IMR-90 (cell line): Measurements from ENCODE around the gene ESRRG. TPM values are rescaled to one million over a fixed set of nuclear protein-coding genes. Genes with fewer than 3 reads are reported as not detected.

Experiments used
- ATAC-seq: fragments of 200-7000 bp; cut with Tn5 transposase; 2 replicates; pipeline ENCODE4 v1.9.1; 2020; ENCODE audit warnings: low read depth, mild to moderate bottlenecking, moderate library complexity
- BruUV-seq: library from RNA; stranded (reverse); fragments of 400-500 nt; replicated peaks from 2 replicates; lab custom pipeline; 2021; lab: Mats Ljungman, UMichigan
- CTCF ChIA-PET: fragments of 300-600 bp; formaldehyde crosslinking; extraction: SDS; loops from one replicate; lab custom pipeline; 2021; ENCODE audit warnings: antibody characterized with exemption; lab: Yijun Ruan, JAX
- POLR2A ChIA-PET: fragments of 300-600 bp; sonication (Branson Sonifier 250); formaldehyde crosslinking; loops from one replicate; lab custom pipeline; 2022; ENCODE audit warnings: antibody characterized with exemption; ENCODE audit not compliant: unreplicated experiment; lab: Charles Lee
- DNase-seq: peaks from one replicate; pipeline ENCODE4 v3.0.0; 2013
- H2AFZ ChIP-seq: replicated peaks from 2 replicates; pipeline ENCODE3; 2013; ENCODE audit warnings: low read length, mild to moderate bottlenecking; ENCODE audit not compliant: poor library complexity
- H2AK5ac ChIP-seq: 2 replicates; pipeline ENCODE4 v1.6.1; 2013; ENCODE audit warnings: low read depth, low read length, inconsistent platforms
- H2AK9ac ChIP-seq: replicated peaks from 2 replicates; pipeline ENCODE3; 2013; ENCODE audit warnings: mild to moderate bottlenecking, low read depth, low read length, moderate library complexity; ENCODE audit not compliant: poor library complexity
- H2BK120ac ChIP-seq: 2 replicates; pipeline ENCODE4 v1.6.1; 2013; ENCODE audit warnings: low read depth, low read length, inconsistent platforms
- H2BK15ac ChIP-seq: 3 replicates; pipeline ENCODE4 v1.6.1; 2013; ENCODE audit warnings: low read depth, low read length, inconsistent platforms
- H2BK20ac ChIP-seq: 2 replicates; pipeline ENCODE4 v1.6.1; 2013; ENCODE audit warnings: low read depth, mild to moderate bottlenecking, inconsistent platforms, low read length, moderate library complexity
- H2BK5ac ChIP-seq: 2 replicates; pipeline ENCODE4 v1.6.1; 2013; ENCODE audit warnings: mild to moderate bottlenecking, low read depth, low read length, inconsistent platforms; ENCODE audit not compliant: poor library complexity, severe bottlenecking
- H3K14ac ChIP-seq: replicated peaks from 2 replicates; pipeline ENCODE4 v1.6.1; 2013; ENCODE audit warnings: low read depth, low read length, inconsistent platforms
- H3K18ac ChIP-seq: 2 replicates; pipeline ENCODE4 v1.6.1; 2013; ENCODE audit warnings: low read depth, low read length, control low read depth
- H3K23ac ChIP-seq: 2 replicates; pipeline ENCODE4 v1.6.1; 2013; ENCODE audit warnings: low read depth, low read length, inconsistent platforms
- H3K27ac ChIP-seq: 2 replicates; pipeline ENCODE4 v1.5.1; 2013; ENCODE audit warnings: mild to moderate bottlenecking, control low read depth, low read length; ENCODE audit not compliant: insufficient read depth
- H3K27me3 ChIP-seq: 2 replicates; pipeline ENCODE4 v1.6.1; 2013; ENCODE audit warnings: low read length; ENCODE audit not compliant: control insufficient read depth, insufficient read depth
- H3K36me3 ChIP-seq: 2 replicates; pipeline ENCODE4 v1.6.1; 2013; ENCODE audit warnings: low read length, mixed read lengths; ENCODE audit not compliant: control insufficient read depth, insufficient read depth
- H3K4ac ChIP-seq: 2 replicates; pipeline ENCODE4 v1.6.1; 2013; ENCODE audit warnings: low read depth, low read length, inconsistent platforms
- H3K4me1 ChIP-seq: 2 replicates; pipeline ENCODE4 v1.6.1; 2013; ENCODE audit warnings: low read length, mixed read lengths; ENCODE audit not compliant: control insufficient read depth, insufficient read depth
- H3K4me2 ChIP-seq: 2 replicates; pipeline ENCODE4 v1.6.1; 2013; ENCODE audit warnings: low read depth, mild to moderate bottlenecking, control low read depth, low read length, moderate library complexity
- H3K4me3 ChIP-seq: 2 replicates; pipeline ENCODE4 v1.5.1; 2013; ENCODE audit warnings: low read depth, mild to moderate bottlenecking, control low read depth, low read length, moderate library complexity; ENCODE audit not compliant: insufficient read depth
- H3K56ac ChIP-seq: 2 replicates; pipeline ENCODE4 v1.6.1; 2013; ENCODE audit warnings: low read length, inconsistent platforms; ENCODE audit not compliant: insufficient read depth; ENCODE audit errors: extremely low read depth
- H3K79me1 ChIP-seq, 2 experiments: 2 replicates each; pipeline ENCODE4 v1.6.1; 2013; ENCODE audit warnings: low read length in 2 of 2, inconsistent platforms in 1 of 2, low read depth in 1 of 2
- H3K9ac ChIP-seq: 2 replicates; pipeline ENCODE4 v1.6.1; 2013; ENCODE audit warnings: low read depth, low read length, control low read depth
- H3K9me1 ChIP-seq: 2 replicates; pipeline ENCODE4 v1.6.1; 2013; ENCODE audit warnings: low read length, inconsistent platforms; ENCODE audit not compliant: insufficient read depth
- H3K9me3 ChIP-seq: 2 replicates; pipeline ENCODE4 v1.6.1; 2013; ENCODE audit warnings: low read length; ENCODE audit not compliant: control insufficient read depth, insufficient read depth
- H4K20me1 ChIP-seq: 2 replicates; pipeline ENCODE4 v1.6.1; 2013; ENCODE audit warnings: low read length, inconsistent platforms; ENCODE audit not compliant: insufficient read depth
- H4K5ac ChIP-seq: 2 replicates; pipeline ENCODE4 v1.6.1; 2013; ENCODE audit warnings: mild to moderate bottlenecking, low read depth, low read length, control low read depth
- H4K8ac ChIP-seq, 2 experiments: 2 replicates each; pipeline ENCODE4 v1.6.1; 2013; ENCODE audit warnings: low read depth in 2 of 2, low read length in 2 of 2, control low read depth in 1 of 2, inconsistent platforms in 1 of 2
- H4K91ac ChIP-seq: 2 replicates; pipeline ENCODE4 v1.6.1; 2013; ENCODE audit warnings: low read depth, low read length, inconsistent platforms; ENCODE audit not compliant: insufficient read depth
- BHLHE40 ChIP-seq: fragments of 150-350 bp; IDR thresholded peaks from 2 replicates; pipeline ENCODE4 v1.6.1; 2016; ENCODE audit warnings: mild to moderate bottlenecking, low read depth, low read length
- CEBPB ChIP-seq: IDR thresholded peaks from 2 replicates; pipeline ENCODE4 v1.6.1; 2012; ENCODE audit warnings: low read depth, low read length, improper control_type of control experiment
- CHD1 ChIP-seq: IDR thresholded peaks from 2 replicates; pipeline ENCODE4 v1.6.1; 2012; ENCODE audit warnings: low read depth, low read length, improper control_type of control experiment
- ELK1 ChIP-seq: fragments of 150-350 bp; IDR thresholded peaks from 2 replicates; pipeline ENCODE4 v1.6.1; 2016; ENCODE audit warnings: low read depth, mild to moderate bottlenecking, low read length, moderate library complexity, borderline replicate concordance
- FOS ChIP-seq: fragments of 150-350 bp; IDR thresholded peaks from 2 replicates; pipeline ENCODE4 v1.6.1; 2016; ENCODE audit warnings: low read depth, low read length
- MAFK ChIP-seq: IDR thresholded peaks from 2 replicates; pipeline ENCODE4 v1.6.1; 2012; ENCODE audit warnings: low read depth, low read length, improper control_type of control experiment
- MXI1 ChIP-seq: IDR thresholded peaks from 2 replicates; pipeline ENCODE4 v1.6.1; 2012; ENCODE audit warnings: low read depth, mild to moderate bottlenecking, low read length, moderate library complexity, borderline replicate concordance
- NFE2L2 ChIP-seq: fragments of 150-350 bp; IDR thresholded peaks from 2 replicates; pipeline ENCODE4 v1.6.1; 2016; ENCODE audit warnings: low read depth, mild to moderate bottlenecking, low read length
- POLR2A ChIP-seq: IDR thresholded peaks from 2 replicates; pipeline ENCODE4 v1.6.1; 2012; ENCODE audit warnings: mild to moderate bottlenecking, low read depth, low read length
- RAD21 ChIP-seq: IDR thresholded peaks from 2 replicates; pipeline ENCODE4 v1.6.1; 2012; ENCODE audit warnings: low read length, improper control_type of control experiment
- RCOR1 ChIP-seq: IDR thresholded peaks from 2 replicates; pipeline ENCODE4 v1.6.1; 2012; ENCODE audit warnings: mild to moderate bottlenecking, low read length, improper control_type of control experiment; ENCODE audit not compliant: insufficient replicate concordance
- RFX5 ChIP-seq: IDR thresholded peaks from 2 replicates; pipeline ENCODE4 v1.8.0; 2012; ENCODE audit warnings: low read depth, mild to moderate bottlenecking, low read length, moderate library complexity
- SMC3 ChIP-seq: fragments of 150-350 bp; IDR thresholded peaks from 2 replicates; pipeline ENCODE4 v1.6.1; 2016; ENCODE audit warnings: low read depth, mild to moderate bottlenecking, antibody characterized with exemption, low read length, moderate library complexity
- USF2 ChIP-seq: fragments of 150-350 bp; IDR thresholded peaks from 2 replicates; pipeline ENCODE4 v1.6.1; 2017; ENCODE audit warnings: mild to moderate bottlenecking, antibody characterized with exemption, low read length, low read depth
- WGBS, 2 experiments: methylation state at CpG; one replicate each; pipeline versions ENCODE4 v1.1.5 to v1.1.7; 2013; ENCODE audit warnings: missing lambda C conversion rate in 2 of 2; ENCODE audit not compliant: insufficient read length in 1 of 2; ENCODE audit errors: extremely low coverage in 2 of 2; 5-methylcytosine and 5-hydroxymethylcytosine counted together
- dilution Hi-C: fragments of 300-500 bp; cut with HindIII; formaldehyde crosslinking; loops from one replicate; pipeline ENCODE4 v1.14.3; 2018; ENCODE audit warnings: low sequenced_read_pairs; ENCODE audit not compliant: unreplicated experiment
- in situ Hi-C: fragments of 300-500 bp; cut with MboI; formaldehyde crosslinking; loops from 3 replicates; pipeline ENCODE4 v1.14.3; 2019; ENCODE audit warnings: low sequenced_read_pairs, inconsistent platforms, mixed read lengths
- intact Hi-C: fragments of 100-400 bp; cut with micrococcal nuclease; formaldehyde crosslinking; loops from 2 replicates; pipeline ENCODE4 v1.10.0; 2022
- polyA plus RNA-seq, 3 experiments: library from polyadenylated mRNA; depleted of rRNA; stranded (reverse); fragments of >200 nt; gene quantifications; 2 replicates each; pipeline ENCODE4 v1.2.3, GENCODE V29; 2012; ENCODE audit warnings: low replicate concordance in 1 of 3
- total RNA-seq: library from RNA; depleted of rRNA; stranded (reverse); fragments of >200 nt; gene quantifications from 2 replicates; pipeline ENCODE4 v1.2.3, GENCODE V29; 2012
- TF ChIP-seq, protein P1 (sequence below): conservative IDR thresholded peaks from 2 replicates; pipeline ENCODE4 v1.5.1; 2012; ENCODE audit warnings: mild to moderate bottlenecking, low read depth, low read length, improper control_type of control experiment

The ESRRG gene
- total and polyA plus RNA-seq, 2 of the 4 experiments (the other 2 are of a cell fraction) = 0.17 to 0.54 TPM

DNA sequence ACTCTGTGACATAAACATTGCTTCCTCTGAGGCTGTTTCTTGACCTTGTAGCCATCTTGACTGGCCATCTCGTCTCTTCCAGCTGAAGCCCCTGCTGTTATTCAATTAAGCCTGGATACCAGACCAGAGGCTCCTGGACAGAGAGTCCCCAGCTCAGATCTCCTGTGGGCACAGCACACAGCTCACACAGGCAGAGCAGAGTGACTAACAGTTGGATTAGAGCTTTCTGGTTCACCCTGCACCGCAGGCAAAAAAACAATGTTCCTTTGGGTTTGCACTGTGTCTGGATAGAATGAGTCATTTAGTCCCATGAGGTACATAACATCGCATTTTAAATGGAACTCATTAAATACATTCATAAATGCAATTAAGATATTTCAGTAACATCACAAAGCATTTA is 266.5 kb downstream of the ESRRG start:
- H3K27ac ChIP-seq = peak overlapping the region; percentile 82
- POLR2A ChIA-PET = interaction anchor here (0.6 to 0.7 kb wide), 2 partner anchors 234 to 499 kb away, joined by 3 read pairs; no protein-coding TSS in a partner anchor

More for the DNA sequence above, 266.5 kb downstream of the ESRRG start:
- Histone ChIP-seq H2BK20ac (peak overlapping the region; percentile 87), H2BK120ac (peak overlapping the region; percentile 94), H3K4me3 (no peak overlapping the region), H3K9me3 (no peaks in the 10 kb centered on the region), H3K9me1 (peaks cover 3% of the 10 kb centered on the region; the same call in 1 of the 2 replicates), H3K27me3 (no peaks in the 10 kb centered on the region), H3K4ac (peak overlapping the region; percentile 85), H4K20me1 (no peaks in the 10 kb centered on the region), H2AFZ (peak overlapping the region; percentile 47), H4K8ac (peak overlapping the region; percentile 33 to 73; a peak in 3 of 4 replicates), H2BK15ac (peak overlapping the region; percentile 75; the same call in 2 of the 3 replicates), H3K4me2 (peak overlapping the region; percentile 32; the same call in 1 of the 2 replicates), H2BK5ac (peak overlapping the region; percentile 65), H4K5ac (peak overlapping the region; percentile 94), H2AK5ac (peak overlapping the region; percentile 3; the same call in 1 of the 2 replicates), H3K9ac (peak overlapping the region; percentile 32), H3K14ac (peak overlapping the region; percentile 72), H2AK9ac (no peak overlapping the region), H4K91ac (peak overlapping the region; percentile 75), H3K56ac (peak overlapping the region; percentile 69), H3K4me1 (peaks cover 13% of the 10 kb centered on the region), H3K79me1 (no peaks in the 10 kb centered on the region), H3K36me3 (no peaks in the 10 kb centered on the region), H3K23ac (0 out of 2 replicates have a peak overlapping the region, but pooled peaks have one; percentile 15), H3K18ac (peak overlapping the region; percentile 98)
- intact Hi-C loops (no loop called here), in situ Hi-C loops (no loop called here), dilution Hi-C loops (no loop called here)
- WGBS, 2 experiments = no CpG with 5 or more reads among the region's 3 CpGs
- BruUV-seq = no TSS peak
- TF ChIP-seq CHD1 (no peak), FOS (peak; percentile 55), RAD21 (no peak), BHLHE40 (no peak), ELK1 (no peak), MXI1 (no peak), CEBPB (no peak), MAFK (peak; percentile 32; the same call in 1 of the 2 replicates), NFE2L2 (no peak), USF2 (no peak), POLR2A (no peak), RFX5 (no peak), SMC3 (no peak), RCOR1 (no peak)
- TF ChIP-seq, protein P1, sequence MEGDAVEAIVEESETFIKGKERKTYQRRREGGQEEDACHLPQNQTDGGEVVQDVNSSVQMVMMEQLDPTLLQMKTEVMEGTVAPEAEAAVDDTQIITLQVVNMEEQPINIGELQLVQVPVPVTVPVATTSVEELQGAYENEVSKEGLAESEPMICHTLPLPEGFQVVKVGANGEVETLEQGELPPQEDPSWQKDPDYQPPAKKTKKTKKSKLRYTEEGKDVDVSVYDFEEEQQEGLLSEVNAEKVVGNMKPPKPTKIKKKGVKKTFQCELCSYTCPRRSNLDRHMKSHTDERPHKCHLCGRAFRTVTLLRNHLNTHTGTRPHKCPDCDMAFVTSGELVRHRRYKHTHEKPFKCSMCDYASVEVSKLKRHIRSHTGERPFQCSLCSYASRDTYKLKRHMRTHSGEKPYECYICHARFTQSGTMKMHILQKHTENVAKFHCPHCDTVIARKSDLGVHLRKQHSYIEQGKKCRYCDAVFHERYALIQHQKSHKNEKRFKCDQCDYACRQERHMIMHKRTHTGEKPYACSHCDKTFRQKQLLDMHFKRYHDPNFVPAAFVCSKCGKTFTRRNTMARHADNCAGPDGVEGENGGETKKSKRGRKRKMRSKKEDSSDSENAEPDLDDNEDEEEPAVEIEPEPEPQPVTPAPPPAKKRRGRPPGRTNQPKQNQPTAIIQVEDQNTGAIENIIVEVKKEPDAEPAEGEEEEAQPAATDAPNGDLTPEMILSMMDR = no peak
- DNase-seq (peak; percentile 87), ATAC-seq (peak; percentile 83)
- CTCF ChIA-PET = no interaction called here
